Activated T-cell treated with anti-CD3 and anti-CD28 coated beads for 4 hours (primary cell): ENCODE data around the gene WNT7B.

Experiments
- DNase-seq: peaks from one replicate; pipeline ENCODE4 v3.0.0-alpha.2; 2020

Gene WNT7B

GRCh38 chr22:45969801-45970470, 7.0 kb downstream of the WNT7B start:
- no peak for DNase-seq

- no peak for DNase-seq
These were observed 7.6 kb downstream of the WNT7B start for GRCh38 chr22:45969414-45969799.

- no peak for DNase-seq
These were observed 8.1 kb downstream of the WNT7B start for GRCh38 chr22:45968751-45969413.

GRCh38 chr22:45968003-45968650, 8.8 kb downstream of the WNT7B start:
- no peak for DNase-seq

- no peak for DNase-seq
These were observed 10.0 kb downstream of the WNT7B start for GRCh38 chr22:45966895-45967365.

GRCh38 chr22:45966320-45966894, 10.6 kb downstream of the WNT7B start:
- DNase-seq, result no peak

- DNase-seq, result no peak
These were observed 11.4 kb downstream of the WNT7B start for GRCh38 chr22:45965563-45965962.

- DNase-seq, result no peak
These were observed 11.9 kb downstream of the WNT7B start for GRCh38 chr22:45964926-45965527.

GRCh38 chr22:45964372-45964771, 12.6 kb downstream of the WNT7B start:
- DNase-seq, result no peak

- no peak for DNase-seq
These were observed 13.1 kb downstream of the WNT7B start for GRCh38 chr22:45963821-45964220.

- no peak for DNase-seq
These were observed 14.1 kb downstream of the WNT7B start for GRCh38 chr22:45962756-45963324.

GRCh38 chr22:45962434-45962718, 14.6 kb downstream of the WNT7B start:
- no peak for DNase-seq

- no peak for DNase-seq
These were observed 15.1 kb downstream of the WNT7B start for GRCh38 chr22:45961679-45962433.

- no peak for DNase-seq
These were observed 16.2 kb downstream of the WNT7B start for GRCh38 chr22:45960477-45961386.

GRCh38 chr22:45959719-45960476, 17.1 kb downstream of the WNT7B start:
- DNase-seq, result no peak

- no peak for DNase-seq
These were observed 18.0 kb downstream of the WNT7B start for GRCh38 chr22:45958971-45959370.

GRCh38 chr22:45957826-45958225, 19.1 kb downstream of the WNT7B start:
- no peak for DNase-seq

- no peak for DNase-seq
These were observed 23.8 kb downstream of the WNT7B start for GRCh38 chr22:45953178-45953577.

- DNase-seq, result no peak
These were observed 24.4 kb downstream of the WNT7B start for GRCh38 chr22:45952553-45952952.

GRCh38 chr22:45952151-45952550, 24.8 kb downstream of the WNT7B start:
- no peak for DNase-seq

- DNase-seq, result no peak
These were observed 27.1 kb downstream of the WNT7B start for GRCh38 chr22:45949891-45950290.
